ENCODE results near the gene FAM187B. TPM values are rescaled to one million over a fixed set of nuclear protein-coding genes. Genes with fewer than 3 reads are reported as not detected.

The FAM187B gene
- total RNA-seq, 1 donor from 2014 or later = not detected

GRCh38 chr19:35249848-35250711, 21.5 kb upstream of the FAM187B start:
- Histone ChIP-seq H3K27ac (no peak overlapping the region), H3K4me2 (peak overlapping the region; percentile 83), H3K79me2 (ENCODE audit: low read depth) (peaks cover 54% of the 10 kb centered on the region), H3K4me1 (peaks cover 8% of the 10 kb centered on the region), H3K9ac (peak overlapping the region; percentile 97), H3F3A (ENCODE audit: low read depth) (peaks cover 18% of the 10 kb centered on the region), H2AFZ (replicated peaks) (no peak overlapping the region), H3K36me3 (no peaks in the 10 kb centered on the region), H3K4me3 (peak overlapping the region; percentile 95), H4K20me1 (ENCODE audit: low read depth) (peaks cover 46% of the 10 kb centered on the region), H3K27me3 (no peaks in the 10 kb centered on the region), H3K9me3 (ENCODE audit: low read depth) (no peaks in the 10 kb centered on the region)
- peak overlapping the region; percentile 96 for H3K4me3 Mint-ChIP-seq
- H3K36me3 Mint-ChIP-seq = peaks cover 14% of the 10 kb centered on the region
- peaks cover 3% of the 10 kb centered on the region for H3K9me3 Mint-ChIP-seq
- no peak for DNase-seq (ENCODE audit: low spot score)
- H3K4me1 Mint-ChIP-seq = peaks cover 12% of the 10 kb centered on the region
- no peak overlapping the region for H3K27ac Mint-ChIP-seq
- peaks cover 31% of the 10 kb centered on the region for H3K27me3 Mint-ChIP-seq (ENCODE audit: insufficient read depth, low read depth)
- no peak for TF ChIP-seq EZH2 (IDR thresholded peaks at IDR 0.05)
- no peak for TF ChIP-seq CTCF (IDR thresholded peaks at IDR 0.05)
- no peak for TF ChIP-seq EZH2phosphoT487 (IDR thresholded peaks at IDR 0.05)

GRCh38 chr19:35249146-35249847, 20.8 kb upstream of the FAM187B start:
- H3K4me3 ChIP-seq = peak overlapping the region; percentile 95
- peaks cover 11% of the 10 kb centered on the region for H3K36me3 Mint-ChIP-seq
- H3K4me1 Mint-ChIP-seq = peaks cover 12% of the 10 kb centered on the region
- peak; percentile 65 for DNase-seq (ENCODE audit: low spot score)
- no peaks in the 10 kb centered on the region for H3K27me3 ChIP-seq
- peaks cover 8% of the 10 kb centered on the region for H3K4me1 ChIP-seq
- no peaks in the 10 kb centered on the region for H3K36me3 ChIP-seq
- no peaks in the 10 kb centered on the region for H3K9me3 ChIP-seq (ENCODE audit: low read depth)
- H3K27ac ChIP-seq = no peak overlapping the region
- peak overlapping the region; percentile 83 for H3K4me2 ChIP-seq
- TF ChIP-seq CTCF (IDR thresholded peaks at IDR 0.05) (no peak), EZH2 (IDR thresholded peaks at IDR 0.05) (no peak), EZH2phosphoT487 (IDR thresholded peaks at IDR 0.05) (no peak)
- H3K27ac Mint-ChIP-seq = peak overlapping the region; percentile 96
- peak overlapping the region; percentile 97 for H3K9ac ChIP-seq
- peak overlapping the region; percentile 97 for H2AFZ ChIP-seq (replicated peaks)
- H4K20me1 ChIP-seq (ENCODE audit: low read depth) = peaks cover 39% of the 10 kb centered on the region
- H3K79me2 ChIP-seq (ENCODE audit: low read depth) = peaks cover 46% of the 10 kb centered on the region
- H3K27me3 Mint-ChIP-seq (ENCODE audit: insufficient read depth, low read depth) = peaks cover 28% of the 10 kb centered on the region
- H3K9me3 Mint-ChIP-seq = peaks cover 6% of the 10 kb centered on the region
- peaks cover 18% of the 10 kb centered on the region for H3F3A ChIP-seq (ENCODE audit: low read depth)
- peak overlapping the region; percentile 96 for H3K4me3 Mint-ChIP-seq

- Histone ChIP-seq H4K20me1 (ENCODE audit: low read depth) (peaks cover 31% of the 10 kb centered on the region), H3K4me1 (peaks cover 8% of the 10 kb centered on the region), H3K27me3 (no peaks in the 10 kb centered on the region), H3K4me2 (peak within 1 kb of the TSS; percentile 83), H3K79me2 (ENCODE audit: low read depth) (peaks cover 41% of the 10 kb centered on the region), H3K9me3 (ENCODE audit: low read depth) (no peaks in the 10 kb centered on the region), H3F3A (ENCODE audit: low read depth) (peaks cover 18% of the 10 kb centered on the region), H3K27ac (peak within 1 kb of the TSS; percentile 99), H3K9ac (peak within 1 kb of the TSS; percentile 97), H3K36me3 (no peaks in the 10 kb centered on the region), H3K4me3 (peak within 1 kb of the TSS; percentile 95), H2AFZ (replicated peaks) (peak within 1 kb of the TSS; percentile 97)
- H3K9me3 Mint-ChIP-seq = peaks cover 6% of the 10 kb centered on the region
- H3K4me1 Mint-ChIP-seq = peaks cover 12% of the 10 kb centered on the region
- H3K4me3 Mint-ChIP-seq = peak within 1 kb of the TSS; percentile 96
- peak; percentile 97 for DNase-seq (ENCODE audit: low spot score)
- peak; percentile 27 for TF ChIP-seq CTCF (IDR thresholded peaks at IDR 0.05)
- TF ChIP-seq EZH2phosphoT487 (IDR thresholded peaks at IDR 0.05) = no peak
- peaks cover 11% of the 10 kb centered on the region for H3K36me3 Mint-ChIP-seq
- H3K27me3 Mint-ChIP-seq (ENCODE audit: insufficient read depth, low read depth) = peaks cover 28% of the 10 kb centered on the region
- peak within 1 kb of the TSS; percentile 96 for H3K27ac Mint-ChIP-seq
Observed at GRCh38 chr19:35248310-35249145, 20.0 kb upstream of the FAM187B start, which contains the start of gene LSR. TSS of gene LSR (plus strand) at chr19:35249002. CDS start at chr19:35249023, 21 bp downstream.

All from neural progenitor cell (in vitro differentiated cells).